ENCODE data around the gene MAP2K6.

The MAP2K6 gene

GRCh38 chr17:69588316-69588715 is 173.8 kb downstream of the MAP2K6 start:
- no peak for DNase-seq

DNA sequence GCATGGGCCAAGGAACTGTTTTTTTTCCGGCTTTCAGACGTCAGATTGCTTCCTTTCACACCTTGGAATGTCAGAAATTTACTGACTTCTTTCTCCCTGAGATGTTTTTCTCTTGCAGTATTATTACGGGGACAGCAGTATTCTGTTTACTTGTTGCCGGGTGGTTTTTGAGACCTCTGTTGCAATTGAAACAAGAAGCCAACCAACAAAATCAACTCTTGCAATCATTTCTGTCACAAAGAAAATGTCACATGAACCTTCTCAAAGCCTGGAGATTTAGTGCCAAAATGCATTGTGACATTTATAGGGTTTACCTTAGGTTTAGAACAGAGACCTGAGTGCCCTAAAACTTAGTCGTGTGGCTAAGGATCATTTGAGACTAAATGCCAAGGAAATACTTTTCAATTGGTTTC is 174.3 kb downstream of the MAP2K6 start:
- no peak for DNase-seq

DNA sequence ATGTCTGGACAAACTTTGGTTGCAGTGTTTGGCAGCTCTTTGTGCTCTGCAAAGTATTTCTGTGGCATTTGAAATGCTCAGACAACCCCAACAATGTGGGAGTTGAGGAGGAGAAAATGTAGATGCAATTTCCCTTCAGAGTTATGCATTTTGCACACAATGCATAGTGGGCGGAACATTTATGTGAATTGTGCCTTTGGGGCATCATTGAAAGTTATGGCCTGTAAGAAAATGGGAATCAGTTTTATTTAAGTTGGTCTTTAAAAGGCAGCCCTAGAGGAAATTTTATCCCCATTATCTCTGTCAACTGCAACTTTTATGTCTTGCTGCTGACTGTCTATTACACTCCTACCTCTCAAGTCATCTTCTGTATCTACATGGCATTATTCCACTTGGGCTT is 176.2 kb downstream of the MAP2K6 start:
- no peak for DNase-seq

GRCh38 chr17:69592692-69593350 is 178.3 kb downstream of the MAP2K6 start:
- no peak for DNase-seq

GRCh38 chr17:69593351-69593715 is 178.8 kb downstream of the MAP2K6 start:
- DNase-seq: no peak

DNA sequence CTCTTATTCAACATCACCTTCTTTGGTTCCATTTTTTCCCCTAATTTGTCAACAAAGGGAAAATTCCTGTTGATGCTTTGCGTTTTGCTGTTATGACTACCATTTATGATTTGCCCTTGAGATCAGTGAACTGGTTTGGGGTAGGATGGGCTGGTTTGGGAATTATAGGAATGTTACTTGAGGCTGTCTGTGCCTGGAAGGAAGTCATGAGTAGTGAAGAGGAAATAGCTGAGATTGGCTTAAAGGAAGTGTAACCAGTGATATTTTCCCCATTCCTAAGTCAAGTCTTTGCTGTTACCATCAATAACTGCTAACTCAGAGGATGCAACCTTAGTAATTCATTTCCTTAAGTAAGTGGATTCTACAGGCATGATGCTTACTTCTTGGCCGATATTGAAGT is 179.2 kb downstream of the MAP2K6 start:
- DNase-seq: no peak

GRCh38 chr17:69594641-69595040 is 180.1 kb downstream of the MAP2K6 start:
- DNase-seq: no peak

- no peak for DNase-seq
These were observed 181.6 kb downstream of the MAP2K6 start for GRCh38 chr17:69596141-69596540.

DNA sequence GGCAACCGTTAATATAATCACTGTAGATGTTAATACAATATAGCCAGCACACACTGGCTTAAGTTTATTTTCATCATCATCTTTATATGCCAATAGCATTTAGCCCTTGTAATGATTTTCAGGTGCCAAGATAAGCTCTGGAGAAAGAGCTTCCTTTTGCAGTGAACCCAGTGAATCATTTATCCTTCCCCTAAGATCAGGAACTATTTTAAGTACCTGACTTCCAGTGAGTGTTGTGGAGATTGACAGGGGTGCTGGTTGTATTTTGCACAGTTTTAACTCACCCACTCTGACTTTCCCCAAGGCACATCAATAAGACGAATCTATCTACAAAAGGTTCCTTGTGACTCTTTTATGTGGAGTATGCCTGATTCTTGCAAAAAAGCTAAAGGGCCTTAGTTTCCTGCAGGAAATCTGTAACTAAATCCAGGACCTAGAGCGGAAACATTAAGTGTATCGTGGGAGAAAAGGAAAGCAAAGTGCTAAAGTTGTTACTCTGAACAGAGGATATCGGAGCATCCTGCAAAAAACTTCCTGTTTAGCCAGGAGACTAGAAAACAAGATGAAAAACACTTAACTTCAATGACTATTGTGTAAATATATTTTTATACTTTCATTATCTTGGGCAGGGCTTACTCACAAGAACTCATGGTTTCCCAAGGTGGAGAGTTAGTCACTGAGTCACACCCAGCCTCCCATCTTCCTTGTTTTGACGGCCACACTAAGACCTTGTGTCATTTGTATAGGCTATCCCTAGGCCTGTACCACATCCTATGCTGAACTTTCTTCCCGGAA is 183.6 kb downstream of the MAP2K6 start:
- DNase-seq: no peak

DNA sequence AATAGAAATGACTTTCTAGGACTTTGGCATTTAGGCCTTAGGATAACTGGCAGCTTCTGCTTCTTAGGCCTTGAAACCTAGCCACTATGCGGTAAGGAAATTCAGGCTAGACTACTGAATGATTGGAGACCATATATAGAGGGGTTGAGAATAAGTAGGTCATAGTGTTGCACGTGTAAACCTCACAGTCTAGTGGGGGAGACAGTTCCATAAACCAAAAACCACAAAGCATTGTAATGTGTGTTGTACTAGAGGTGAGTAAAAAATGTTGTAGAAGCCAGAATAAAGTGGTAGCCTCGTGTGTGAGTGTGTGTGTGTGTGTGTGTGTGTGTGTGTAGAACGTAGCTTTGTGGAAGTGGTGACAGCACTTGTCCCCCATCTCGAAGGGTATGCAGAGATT is 188.5 kb downstream of the MAP2K6 start:
- DNase-seq: no peak

Data from cortex of kidney (tissue), 1 donor.